Motor neuron (in vitro differentiated cells): Measurements from ENCODE around the gene EMID1. TPM values are rescaled to one million over a fixed set of nuclear protein-coding genes. Genes with fewer than 3 reads are reported as not detected.
A peak's percentile ranks its signal among the peaks of the same experiment; 100 is the strongest.

Experiments
- ATAC-seq, 8 experiments: fragments of 200-7000 bp; cut with Tn5 transposase; replicated peaks in 6 of 8; 2 replicates each; pipeline ENCODE4 v1.8.0; 2021; ENCODE audit warnings: mild to moderate bottlenecking in 8 of 8, moderate library complexity in 8 of 8
- H3K27ac ChIP-seq, 2 donors: fragments of 250-450 bp; sonication (Bioruptor Pico); 2 replicates each; pipeline ENCODE4 v1.9.0; 2021; ENCODE audit warnings: antibody characterized with exemption in 2 of 2, mild to moderate bottlenecking in 2 of 2, moderate library complexity in 1 of 2
- H3K4me1 ChIP-seq, 2 donors: fragments of 250-450 bp; sonication (Bioruptor Pico); replicated peaks in 1 of 2; 2 replicates each; pipeline ENCODE4 v1.6.1; 2021; ENCODE audit warnings: antibody characterized with exemption in 2 of 2, mild to moderate bottlenecking in 2 of 2, moderate library complexity in 1 of 2
- H3K4me3 ChIP-seq, 5 donors: fragments of 250-450 bp; sonication (Bioruptor Pico); 2 replicates each; pipeline ENCODE4 v1.9.0; 2021; ENCODE audit warnings: antibody characterized with exemption in 5 of 5, mild to moderate bottlenecking in 5 of 5, moderate library complexity in 4 of 5
- WGBS, 10 experiments: fragments of 450-650 bp; shearing (Covaris generic); methylation state at CpG; one replicate each; pipeline ENCODE4 v1.0.0; 2022; 5-methylcytosine and 5-hydroxymethylcytosine counted together
- in situ Hi-C, 9 experiments: fragments of 400-800 bp; cut with MboI; loops; one replicate each; pipeline ENCODE4 v1.15.0; 2021; ENCODE audit warnings: low sequenced_read_pairs in 9 of 9, low pct_unique_long_range_greater_than_20kb in 2 of 9; ENCODE audit not compliant: unreplicated experiment in 9 of 9
- total RNA-seq, 8 experiments: library from RNA; unstranded; fragments of 300-600 nt; gene quantifications; 2 replicates each; pipeline versions ENCODE4 v1.2.3 to v1.2.4, GENCODE V29; 2022

The EMID1 gene
- total RNA-seq, 8 experiments from 2014 or later, result 0.56 to 21.9 (median 6.7) TPM

- in situ Hi-C loops, result no loop called here
- H3K4me3 ChIP-seq, result no peak overlapping the region
- H3K4me1 ChIP-seq, result no peaks in the 10 kb centered on the region
- no peak overlapping the region for H3K27ac ChIP-seq
- ATAC-seq, result peak in 1 of 8 experiments; percentile 4
- 0 to 81% (median 68%) methylated on average over 1 to 10 of the region's 13 CpGs; no CpG with 5 or more reads in 6 of the 10 experiments for WGBS, 10 experiments
These were observed 97.2 kb downstream of the EMID1 start for GRCh38 chr22:29302681-29303465.

GRCh38 chr22:29305836-29306174 lies 100.1 kb downstream of the EMID1 start:
- ATAC-seq, result peak in 6 of 8 experiments; percentile 0 to 2 (median 1)
- peak overlapping the region in 4 of 5 donors; percentile 42 to 49 (median 48) for H3K4me3 ChIP-seq
- WGBS, 10 experiments, result 33 to 94% (median 80%) methylated on average over 1 to 5 of the region's 7 CpGs; no CpG with 5 or more reads in 2 of the 10 experiments
- no peak overlapping the region for H3K27ac ChIP-seq
- peaks cover 5% of the 10 kb centered on the region in 2 donors for H3K4me1 ChIP-seq
- in situ Hi-C loops, result no loop called here

- in situ Hi-C loops, result no loop called here
- Histone ChIP-seq H3K4me3 (peak within 1 kb of the TSS; percentile 42 to 49 (median 47)), H3K27ac (peak within 1 kb of the TSS in 1 of 2 donors; percentile 64), H3K4me1 (peaks cover 8 to 10% of the 10 kb centered on the region in 2 donors)
- WGBS, 10 experiments, result 0% methylated on average over 1 to 3 of the region's 40 CpGs; no CpG with 5 or more reads in 6 of the 10 experiments
- peak; percentile 39 to 61 (median 56) for ATAC-seq
These were observed 100.6 kb downstream of the EMID1 start, which contains the start of gene GAS2L1 for GRCh38 chr22:29306175-29306834. Gene GAS2L1 (plus strand): TSS chr22:29306650. CDS start chr22:29308106, 1,456 bp downstream.

DNA sequence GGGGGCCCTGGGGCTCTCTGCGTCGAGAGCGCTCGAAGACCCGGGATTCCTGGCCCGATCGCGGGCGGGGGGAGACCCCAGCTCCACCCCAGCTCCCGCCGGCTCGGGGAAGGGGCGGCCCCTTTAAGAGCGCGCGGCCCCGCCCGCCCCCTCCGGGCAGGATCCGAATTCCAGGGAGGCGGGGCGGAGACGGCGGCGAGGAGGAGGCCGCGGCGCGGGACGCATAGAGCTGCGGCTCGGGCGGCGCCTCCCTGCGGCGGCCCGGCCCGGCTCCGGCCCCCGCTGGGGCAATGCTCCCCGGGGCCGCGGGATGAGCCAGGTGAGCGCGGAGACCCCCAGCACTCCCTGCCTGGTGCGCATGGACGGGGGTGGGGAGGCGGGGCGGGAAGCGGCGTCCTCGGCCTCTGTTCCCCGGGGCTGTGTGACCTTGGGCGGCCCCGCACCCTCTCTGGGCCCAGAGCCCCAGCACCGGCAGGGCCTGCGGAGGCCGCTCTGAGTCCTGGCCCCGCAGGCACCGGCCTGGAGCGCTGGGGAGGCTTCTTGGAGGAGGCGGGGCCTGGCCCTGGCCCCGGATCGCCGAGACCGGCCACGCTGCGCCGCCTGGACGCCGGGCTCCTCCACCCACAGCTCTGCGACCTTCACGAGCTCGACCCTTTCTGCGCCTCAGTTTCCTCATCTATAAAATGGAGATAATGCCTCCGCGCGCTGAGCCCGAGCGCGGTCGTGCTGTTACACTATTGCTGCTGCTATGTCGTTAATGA lies 101.3 kb downstream of the EMID1 start:
- Histone ChIP-seq H3K4me3 (peak overlapping the region; percentile 42 to 49 (median 47)), H3K4me1 (peaks cover 12 to 14% of the 10 kb centered on the region in 2 donors), H3K27ac (peak overlapping the region in 1 of 2 donors; percentile 64)
- in situ Hi-C loops, result no loop called here
- ATAC-seq, result peak; percentile 31 to 63 (median 54)
- WGBS, 10 experiments, result 14 to 50% methylated on average over 1 to 2 of the region's 83 CpGs; no CpG with 5 or more reads in 8 of the 10 experiments

DNA sequence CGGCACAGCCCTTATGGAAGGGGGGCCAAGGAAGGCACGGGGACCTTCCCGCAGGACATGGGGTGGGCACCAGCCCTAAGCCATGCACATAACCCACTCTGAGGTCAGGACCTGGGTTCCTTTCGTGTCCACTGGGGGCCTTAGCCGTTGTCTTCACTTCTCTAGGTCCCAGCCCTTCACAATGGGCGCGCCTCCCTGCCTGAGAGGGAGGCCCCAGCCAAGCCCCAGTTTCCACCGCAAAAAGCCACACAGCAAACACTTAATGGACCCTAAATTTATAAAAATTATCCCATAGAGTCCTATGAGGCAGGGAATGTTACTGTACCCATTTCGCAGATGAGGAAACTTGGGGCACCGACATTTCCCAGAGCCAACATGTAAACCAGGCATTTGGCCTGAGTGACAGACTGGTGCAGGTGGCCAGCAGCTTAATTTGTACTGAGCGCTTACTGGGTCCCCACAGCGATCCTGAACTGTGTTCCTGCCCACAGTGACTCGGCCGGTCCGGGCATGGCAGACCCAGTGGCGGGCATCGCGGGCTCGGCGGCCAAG lies 102.0 kb downstream of the EMID1 start:
- 0 to 100% (median 72%) methylated on average over 1 to 10 of the region's 20 CpGs; no CpG with 5 or more reads in 3 of the 10 experiments for WGBS, 10 experiments
- ATAC-seq, result no peak
- H3K27ac ChIP-seq, result no peak overlapping the region
- peaks cover 12 to 14% of the 10 kb centered on the region in 2 donors for H3K4me1 ChIP-seq
- in situ Hi-C loops, result no loop called here
- H3K4me3 ChIP-seq, result peak overlapping the region; percentile 42 to 49 (median 47)

GRCh38 chr22:29308148-29308790 lies 102.6 kb downstream of the EMID1 start:
- ATAC-seq, result no peak
- in situ Hi-C loops, result no loop called here
- Histone ChIP-seq H3K27ac (no peak overlapping the region), H3K4me3 (no peak overlapping the region), H3K4me1 (peaks cover 12 to 14% of the 10 kb centered on the region in 2 donors)
- WGBS, 10 experiments, result 76 to 90% (median 80%) methylated on average over 2 to 8 of the region's 50 CpGs; no CpG with 5 or more reads in 7 of the 10 experiments

- in situ Hi-C loops, result no loop called here
- Histone ChIP-seq H3K4me3 (no peak overlapping the region), H3K4me1 (peaks cover 12 to 14% of the 10 kb centered on the region in 2 donors), H3K27ac (no peak overlapping the region)
- ATAC-seq, result no peak
- 13 to 97% (median 68%) methylated on average over 3 to 7 of the region's 13 CpGs; no CpG with 5 or more reads in 7 of the 10 experiments for whole genome bisulfite sequencing, 10 experiments
These were observed 103.1 kb downstream of the EMID1 start for GRCh38 chr22:29308791-29309262.

Other genes with a start within 250 kb of the EMID1 start
- gene C22orf31, start 144.1 kb upstream of the EMID1 start, total RNA-seq, result under 1 TPM in 4 of 8 experiments, not detected in 4; 0.22 to 0.77 (median 0.34) TPM
- gene KREMEN1, start 132.9 kb upstream of the EMID1 start, total RNA-seq, result 10 to 100 TPM in 3 of 8 experiments, 1 to 10 TPM in 5; 3.3 to 16.5 (median 6.4) TPM
- 10 to 100 TPM; 32.4 to 65.1 (median 42.0) TPM for gene RHBDD3, start 62.1 kb downstream of the EMID1 start, total RNA-seq
- gene EWSR1, start 62.4 kb downstream of the EMID1 start, total RNA-seq, result 100 to 1,000 TPM; 134 to 362 (median 188) TPM
- 10 to 100 TPM in 1 of 8 experiments, 1 to 10 TPM in 5, under 1 TPM in 2; 0.55 to 14.1 (median 4.0) TPM for gene GAS2L1, start 100.8 kb downstream of the EMID1 start, total RNA-seq
- gene RASL10A, start 109.8 kb downstream of the EMID1 start, total RNA-seq, result 1 to 10 TPM in 1 of 8 experiments, under 1 TPM in 5, not detected in 2; 0.05 to 4.7 (median 0.34) TPM
- gene AP1B1, start 182.7 kb downstream of the EMID1 start, total RNA-seq, result 10 to 100 TPM; 31.3 to 60.4 (median 45.4) TPM
- gene RFPL1, start 232.7 kb downstream of the EMID1 start, total RNA-seq, result under 1 TPM in 4 of 8 experiments, not detected in 4; 0.05 to 0.62 (median 0.50) TPM